Neural cell (in vitro differentiated cells): ENCODE data around the gene REPIN1. TPM values are rescaled to one million over a fixed set of nuclear protein-coding genes. Genes with fewer than 3 reads are reported as not detected.

ENCODE experiments used
- H2AFZ ChIP-seq: fragments of 200-600, 300-800 bp; sonication (generic), shearing (Covaris generic); 2 replicates; pipeline ENCODE4 v1.6.0; 2014; ENCODE audit warnings: low read depth, mild to moderate bottlenecking, antibody characterized with exemption, low read length, moderate library complexity
- H3F3A ChIP-seq: fragments of 200-600 bp; shearing (Covaris generic); 2 replicates; pipeline ENCODE4 v1.6.1; 2016; ENCODE audit warnings: mild to moderate bottlenecking, moderate library complexity, mixed read lengths, antibody characterized with exemption, low read length; ENCODE audit not compliant: insufficient read depth, poor library complexity, severe bottlenecking
- H3K27ac ChIP-seq: fragments of 200-600, 300-800 bp; sonication (generic), shearing (Covaris generic); 2 replicates; pipeline ENCODE4 v1.5.1; 2014; ENCODE audit warnings: mild to moderate bottlenecking, low read length, moderate library complexity
- H3K27me3 ChIP-seq: fragments of 300-800, 200-600 bp; sonication (generic), shearing (Covaris generic); 2 replicates; pipeline ENCODE4 v1.6.0; 2014; ENCODE audit warnings: mild to moderate bottlenecking, low read depth, low read length, moderate library complexity; ENCODE audit not compliant: insufficient read depth
- H3K36me3 ChIP-seq: fragments of 300-800, 200-600 bp; sonication (generic), shearing (Covaris generic); 2 replicates; pipeline ENCODE4 v1.5.1; 2014; ENCODE audit warnings: mild to moderate bottlenecking, antibody characterized with exemption, low read length, moderate library complexity; ENCODE audit not compliant: insufficient read depth
- H3K4me2 ChIP-seq: fragments of 300-800, 200-600 bp; sonication (generic), shearing (Covaris generic); 2 replicates; pipeline ENCODE4 v1.6.0; 2014; ENCODE audit warnings: mild to moderate bottlenecking, low read length
- H3K4me3 ChIP-seq: fragments of 300-800, 200-600 bp; sonication (generic), shearing (Covaris generic); 2 replicates; pipeline ENCODE4 v1.5.1; 2014; ENCODE audit warnings: mild to moderate bottlenecking, low read length, moderate library complexity
- H3K79me2 ChIP-seq: fragments of 200-600 bp; shearing (Covaris generic); replicated peaks from 2 replicates; pipeline ENCODE4 v1.6.0; 2014; ENCODE audit warnings: mild to moderate bottlenecking, low read length, moderate library complexity; ENCODE audit not compliant: insufficient read depth
- H3K9ac ChIP-seq: fragments of 300-800, 200-600 bp; sonication (generic), shearing (Covaris generic); 2 replicates; pipeline ENCODE4 v1.6.1; 2016; ENCODE audit warnings: mild to moderate bottlenecking, low read length, mixed read lengths
- H3K9me2 ChIP-seq: fragments of 200-600 bp; shearing (Covaris generic); 2 replicates; pipeline ENCODE4 v1.6.1; 2016; ENCODE audit warnings: mild to moderate bottlenecking, low read length, mixed read lengths; ENCODE audit not compliant: insufficient read depth
- H3K9me3 ChIP-seq: fragments of 200-600, 300-800 bp; sonication (generic), shearing (Covaris generic); 2 replicates; pipeline ENCODE4 v1.6.1; 2016; ENCODE audit warnings: mild to moderate bottlenecking, mixed run types, low read length, moderate library complexity, mixed read lengths
- H4K20me1 ChIP-seq: fragments of 200-600 bp; shearing (Covaris generic); 2 replicates; pipeline ENCODE4 v1.6.1; 2016; ENCODE audit warnings: mild to moderate bottlenecking, mixed run types; ENCODE audit not compliant: insufficient read depth
- CTCF ChIP-seq: fragments of 450-650 bp; IDR thresholded peaks from 2 replicates; pipeline ENCODE4 v1.5.1; 2014; ENCODE audit warnings: antibody characterized with exemption, mild to moderate bottlenecking, moderate library complexity; ENCODE audit not compliant: poor library complexity, severe bottlenecking
- EP300 ChIP-seq: fragments of 450-650 bp; conservative IDR thresholded peaks from 2 replicates; pipeline ENCODE4 v1.6.1; 2014; ENCODE audit warnings: antibody characterized with exemption, mild to moderate bottlenecking, moderate library complexity; ENCODE audit not compliant: poor library complexity, severe bottlenecking
- EZH2 ChIP-seq: fragments of 200-600, 300-800 bp; shearing (Covaris generic), sonication (generic); IDR thresholded peaks from 2 replicates; pipeline ENCODE4 v1.6.1; 2014; ENCODE audit warnings: antibody characterized with exemption, low read length, borderline replicate concordance, mild to moderate bottlenecking; ENCODE audit not compliant: insufficient read depth, poor library complexity, severe bottlenecking
- MXI1 ChIP-seq: fragments of 450-650 bp; conservative IDR thresholded peaks from 2 replicates; pipeline ENCODE4 v1.6.1; 2014; ENCODE audit warnings: antibody characterized with exemption, mild to moderate bottlenecking; ENCODE audit not compliant: poor library complexity, severe bottlenecking
- POLR2AphosphoS5 ChIP-seq: IDR thresholded peaks from 2 replicates; pipeline ENCODE4 v1.6.1; 2012
- RAD21 ChIP-seq: fragments of 450-650 bp; conservative IDR thresholded peaks from 2 replicates; pipeline ENCODE4 v1.6.1; 2014; ENCODE audit warnings: antibody characterized with exemption, mild to moderate bottlenecking, moderate library complexity
- REST ChIP-seq: IDR thresholded peaks from 2 replicates; pipeline ENCODE4 v1.6.1; 2012; ENCODE audit warnings: borderline replicate concordance
- SMC3 ChIP-seq: fragments of 450-650 bp; conservative IDR thresholded peaks from 2 replicates; pipeline ENCODE4 v1.6.1; 2014; ENCODE audit warnings: antibody characterized with exemption, mild to moderate bottlenecking, moderate library complexity; ENCODE audit not compliant: poor library complexity
- TAF1 ChIP-seq: IDR thresholded peaks from 2 replicates; pipeline ENCODE4 v1.6.1; 2012; ENCODE audit warnings: low read depth
- polyA plus RNA-seq: library from polyadenylated mRNA; depleted of rRNA; stranded (reverse); fragments of >200 nt; gene quantifications from 2 replicates; pipeline ENCODE4 v1.2.3, GENCODE V29; 2014

REPIN1 gene
- polyA plus RNA-seq, 1 donor from 2014 or later: 95.5 TPM

GRCh38 chr7:150339409-150339809 is 29.2 kb upstream of the REPIN1 start:
- no peak overlapping the region for H3K4me2 ChIP-seq
- H3K79me2 ChIP-seq: no peaks in the 10 kb centered on the region
- H3K36me3 ChIP-seq: no peaks in the 10 kb centered on the region
- no peaks in the 10 kb centered on the region for H4K20me1 ChIP-seq
- no peak overlapping the region for H3K4me3 ChIP-seq
- no peaks in the 10 kb centered on the region for H3F3A ChIP-seq
- H3K9ac ChIP-seq: no peak overlapping the region
- TF ChIP-seq TAF1 (no peak), REST (no peak), EP300 (no peak), POLR2AphosphoS5 (no peak), SMC3 (no peak), RAD21 (no peak), EZH2 (no peak)
- no peak overlapping the region for H3K27ac ChIP-seq
- no peak overlapping the region for H2AFZ ChIP-seq
- H3K9me3 ChIP-seq: no peaks in the 10 kb centered on the region
- no peaks in the 10 kb centered on the region for H3K9me2 ChIP-seq
- H3K27me3 ChIP-seq: peaks cover 39% of the 10 kb centered on the region

GRCh38 chr7:150340024-150340749 is 28.4 kb upstream of the REPIN1 start:
- Histone ChIP-seq H3F3A (no peaks in the 10 kb centered on the region), H3K27me3 (peaks cover 39% of the 10 kb centered on the region), H3K36me3 (no peaks in the 10 kb centered on the region), H2AFZ (no peak overlapping the region), H3K9me3 (no peaks in the 10 kb centered on the region), H4K20me1 (no peaks in the 10 kb centered on the region), H3K9me2 (no peaks in the 10 kb centered on the region), H3K9ac (no peak overlapping the region), H3K79me2 (no peaks in the 10 kb centered on the region), H3K27ac (no peak overlapping the region), H3K4me2 (no peak overlapping the region), H3K4me3 (no peak overlapping the region)
- no peak for TF ChIP-seq POLR2AphosphoS5
- no peak for TF ChIP-seq TAF1
- no peak for TF ChIP-seq RAD21
- no peak for TF ChIP-seq MXI1
- no peak for TF ChIP-seq REST
- TF ChIP-seq EP300: no peak
- no peak for TF ChIP-seq CTCF
- no peak for TF ChIP-seq EZH2
- no peak for TF ChIP-seq SMC3
